GM23338 (cell line): ENCODE data around the gene ABCF1. TPM values are rescaled to one million over a fixed set of nuclear protein-coding genes. Genes with fewer than 3 reads are reported as not detected.

Source experiments
- CREB1 ChIP-seq: fragments of 250-450 bp; sonication (Bioruptor Pico); IDR thresholded peaks from 2 replicates; pipeline ENCODE4 v1.5.0; 2020; ENCODE audit warnings: low read depth, mild to moderate bottlenecking, moderate library complexity
- EZH2 ChIP-seq: fragments of 200-600 bp; sonication (generic); IDR thresholded peaks from one replicate; pipeline ENCODE4 v1.8.0; 2017; ENCODE audit warnings: antibody characterized with exemption, mild to moderate bottlenecking, low read depth; ENCODE audit not compliant: unreplicated experiment
- JUNB ChIP-seq: IDR thresholded peaks from one replicate; pipeline ENCODE4 v1.6.1; 2016; ENCODE audit warnings: antibody characterized with exemption; ENCODE audit not compliant: unreplicated experiment
- STAT1 ChIP-seq: IDR thresholded peaks from one replicate; pipeline ENCODE4 v1.6.1; 2016; ENCODE audit warnings: antibody characterized with exemption; ENCODE audit not compliant: unreplicated experiment
- polyA plus RNA-seq: library from polyadenylated mRNA; unstranded; fragments of >200 nt; fragmentation: Nextera tagmentation; extraction: Ambion mirVana; gene quantifications from 2 replicates; pipeline ENCODE4 v1.2.1, GENCODE V29; 2016
- total RNA-seq: library from RNA; depleted of rRNA; stranded (reverse); fragments of >200 nt; shearing (Covaris generic); gene quantifications from 2 replicates; pipeline ENCODE4 v1.2.3, GENCODE V29; 2014
- TF ChIP-seq, protein P1 (sequence below): fragments of 250-450 bp; sonication (Bioruptor Pico); IDR thresholded peaks from 2 replicates; pipeline ENCODE4 v1.5.0; 2020; ENCODE audit warnings: mild to moderate bottlenecking, moderate library complexity
- TF ChIP-seq, protein P2 (sequence below): IDR thresholded peaks from one replicate; pipeline ENCODE4 v1.6.1; 2018; ENCODE audit warnings: antibody characterized with exemption; ENCODE audit not compliant: unreplicated experiment
- TF ChIP-seq, protein P3 (sequence below): IDR thresholded peaks from 2 replicates; pipeline ENCODE4 v1.6.1; 2016; ENCODE audit warnings: antibody characterized with exemption

The ABCF1 gene
- total and polyA plus RNA-seq, 2 experiments from 2014 or later = 92.6 to 244 TPM

DNA sequence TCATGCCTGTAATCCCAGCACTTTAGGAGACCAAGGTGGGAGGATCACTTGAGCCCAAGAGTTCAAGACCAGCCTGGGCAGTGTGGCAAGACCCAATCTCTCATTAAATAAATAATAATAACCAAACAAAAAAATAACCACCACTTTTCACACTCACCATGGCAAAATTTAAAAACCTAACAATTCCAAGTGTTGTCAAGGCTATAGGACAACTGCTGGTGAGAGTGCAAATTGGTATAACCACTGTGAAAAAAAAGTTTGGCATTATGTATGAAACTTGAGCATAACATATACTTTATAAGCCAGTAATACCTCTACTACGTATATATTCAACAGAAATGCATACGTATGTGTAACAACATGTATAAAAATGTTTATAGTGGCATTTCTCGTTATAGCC lies 10.3 kb upstream of the ABCF1 start (continued):
- TF ChIP-seq, protein P1, sequence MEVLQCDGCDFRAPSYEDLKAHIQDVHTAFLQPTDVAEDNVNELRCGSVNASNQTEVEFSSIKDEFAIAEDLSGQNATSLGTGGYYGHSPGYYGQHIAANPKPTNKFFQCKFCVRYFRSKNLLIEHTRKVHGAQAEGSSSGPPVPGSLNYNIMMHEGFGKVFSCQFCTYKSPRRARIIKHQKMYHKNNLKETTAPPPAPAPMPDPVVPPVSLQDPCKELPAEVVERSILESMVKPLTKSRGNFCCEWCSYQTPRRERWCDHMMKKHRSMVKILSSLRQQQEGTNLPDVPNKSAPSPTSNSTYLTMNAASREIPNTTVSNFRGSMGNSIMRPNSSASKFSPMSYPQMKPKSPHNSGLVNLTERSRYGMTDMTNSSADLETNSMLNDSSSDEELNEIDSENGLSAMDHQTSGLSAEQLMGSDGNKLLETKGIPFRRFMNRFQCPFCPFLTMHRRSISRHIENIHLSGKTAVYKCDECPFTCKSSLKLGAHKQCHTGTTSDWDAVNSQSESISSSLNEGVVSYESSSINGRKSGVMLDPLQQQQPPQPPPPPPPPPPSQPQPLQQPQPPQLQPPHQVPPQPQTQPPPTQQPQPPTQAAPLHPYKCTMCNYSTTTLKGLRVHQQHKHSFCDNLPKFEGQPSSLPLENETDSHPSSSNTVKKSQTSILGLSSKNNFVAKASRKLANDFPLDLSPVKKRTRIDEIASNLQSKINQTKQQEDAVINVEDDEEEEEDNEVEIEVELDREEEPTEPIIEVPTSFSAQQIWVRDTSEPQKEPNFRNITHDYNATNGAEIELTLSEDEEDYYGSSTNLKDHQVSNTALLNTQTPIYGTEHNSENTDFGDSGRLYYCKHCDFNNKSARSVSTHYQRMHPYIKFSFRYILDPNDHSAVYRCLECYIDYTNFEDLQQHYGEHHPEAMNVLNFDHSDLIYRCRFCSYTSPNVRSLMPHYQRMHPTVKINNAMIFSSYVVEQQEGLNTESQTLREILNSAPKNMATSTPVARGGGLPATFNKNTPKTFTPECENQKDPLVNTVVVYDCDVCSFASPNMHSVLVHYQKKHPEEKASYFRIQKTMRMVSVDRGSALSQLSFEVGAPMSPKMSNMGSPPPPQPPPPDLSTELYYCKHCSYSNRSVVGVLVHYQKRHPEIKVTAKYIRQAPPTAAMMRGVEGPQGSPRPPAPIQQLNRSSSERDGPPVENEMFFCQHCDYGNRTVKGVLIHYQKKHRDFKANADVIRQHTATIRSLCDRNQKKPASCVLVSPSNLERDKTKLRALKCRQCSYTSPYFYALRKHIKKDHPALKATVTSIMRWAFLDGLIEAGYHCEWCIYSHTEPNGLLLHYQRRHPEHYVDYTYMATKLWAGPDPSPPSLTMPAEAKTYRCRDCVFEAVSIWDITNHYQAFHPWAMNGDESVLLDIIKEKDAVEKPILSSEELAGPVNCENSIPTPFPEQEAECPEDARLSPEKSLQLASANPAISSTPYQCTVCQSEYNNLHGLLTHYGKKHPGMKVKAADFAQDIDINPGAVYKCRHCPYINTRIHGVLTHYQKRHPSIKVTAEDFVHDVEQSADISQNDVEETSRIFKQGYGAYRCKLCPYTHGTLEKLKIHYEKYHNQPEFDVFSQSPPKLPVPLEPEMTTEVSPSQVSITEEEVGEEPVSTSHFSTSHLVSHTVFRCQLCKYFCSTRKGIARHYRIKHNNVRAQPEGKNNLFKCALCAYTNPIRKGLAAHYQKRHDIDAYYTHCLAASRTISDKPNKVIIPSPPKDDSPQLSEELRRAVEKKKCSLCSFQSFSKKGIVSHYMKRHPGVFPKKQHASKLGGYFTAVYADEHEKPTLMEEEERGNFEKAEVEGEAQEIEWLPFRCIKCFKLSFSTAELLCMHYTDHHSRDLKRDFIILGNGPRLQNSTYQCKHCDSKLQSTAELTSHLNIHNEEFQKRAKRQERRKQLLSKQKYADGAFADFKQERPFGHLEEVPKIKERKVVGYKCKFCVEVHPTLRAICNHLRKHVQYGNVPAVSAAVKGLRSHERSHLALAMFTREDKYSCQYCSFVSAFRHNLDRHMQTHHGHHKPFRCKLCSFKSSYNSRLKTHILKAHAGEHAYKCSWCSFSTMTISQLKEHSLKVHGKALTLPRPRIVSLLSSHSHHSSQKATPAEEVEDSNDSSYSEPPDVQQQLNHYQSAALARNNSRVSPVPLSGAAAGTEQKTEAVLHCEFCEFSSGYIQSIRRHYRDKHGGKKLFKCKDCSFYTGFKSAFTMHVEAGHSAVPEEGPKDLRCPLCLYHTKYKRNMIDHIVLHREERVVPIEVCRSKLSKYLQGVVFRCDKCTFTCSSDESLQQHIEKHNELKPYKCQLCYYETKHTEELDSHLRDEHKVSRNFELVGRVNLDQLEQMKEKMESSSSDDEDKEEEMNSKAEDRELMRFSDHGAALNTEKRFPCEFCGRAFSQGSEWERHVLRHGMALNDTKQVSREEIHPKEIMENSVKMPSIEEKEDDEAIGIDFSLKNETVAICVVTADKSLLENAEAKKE (CRISPR knock-in tag) = no peak
- TF ChIP-seq, protein P2, sequence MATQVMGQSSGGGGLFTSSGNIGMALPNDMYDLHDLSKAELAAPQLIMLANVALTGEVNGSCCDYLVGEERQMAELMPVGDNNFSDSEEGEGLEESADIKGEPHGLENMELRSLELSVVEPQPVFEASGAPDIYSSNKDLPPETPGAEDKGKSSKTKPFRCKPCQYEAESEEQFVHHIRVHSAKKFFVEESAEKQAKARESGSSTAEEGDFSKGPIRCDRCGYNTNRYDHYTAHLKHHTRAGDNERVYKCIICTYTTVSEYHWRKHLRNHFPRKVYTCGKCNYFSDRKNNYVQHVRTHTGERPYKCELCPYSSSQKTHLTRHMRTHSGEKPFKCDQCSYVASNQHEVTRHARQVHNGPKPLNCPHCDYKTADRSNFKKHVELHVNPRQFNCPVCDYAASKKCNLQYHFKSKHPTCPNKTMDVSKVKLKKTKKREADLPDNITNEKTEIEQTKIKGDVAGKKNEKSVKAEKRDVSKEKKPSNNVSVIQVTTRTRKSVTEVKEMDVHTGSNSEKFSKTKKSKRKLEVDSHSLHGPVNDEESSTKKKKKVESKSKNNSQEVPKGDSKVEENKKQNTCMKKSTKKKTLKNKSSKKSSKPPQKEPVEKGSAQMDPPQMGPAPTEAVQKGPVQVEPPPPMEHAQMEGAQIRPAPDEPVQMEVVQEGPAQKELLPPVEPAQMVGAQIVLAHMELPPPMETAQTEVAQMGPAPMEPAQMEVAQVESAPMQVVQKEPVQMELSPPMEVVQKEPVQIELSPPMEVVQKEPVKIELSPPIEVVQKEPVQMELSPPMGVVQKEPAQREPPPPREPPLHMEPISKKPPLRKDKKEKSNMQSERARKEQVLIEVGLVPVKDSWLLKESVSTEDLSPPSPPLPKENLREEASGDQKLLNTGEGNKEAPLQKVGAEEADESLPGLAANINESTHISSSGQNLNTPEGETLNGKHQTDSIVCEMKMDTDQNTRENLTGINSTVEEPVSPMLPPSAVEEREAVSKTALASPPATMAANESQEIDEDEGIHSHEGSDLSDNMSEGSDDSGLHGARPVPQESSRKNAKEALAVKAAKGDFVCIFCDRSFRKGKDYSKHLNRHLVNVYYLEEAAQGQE = no peak
- TF ChIP-seq JUNB (no peak), STAT1 (no peak), CREB1 (CRISPR knock-in tag) (no peak), EZH2 (no peak)
- TF ChIP-seq, protein P3, sequence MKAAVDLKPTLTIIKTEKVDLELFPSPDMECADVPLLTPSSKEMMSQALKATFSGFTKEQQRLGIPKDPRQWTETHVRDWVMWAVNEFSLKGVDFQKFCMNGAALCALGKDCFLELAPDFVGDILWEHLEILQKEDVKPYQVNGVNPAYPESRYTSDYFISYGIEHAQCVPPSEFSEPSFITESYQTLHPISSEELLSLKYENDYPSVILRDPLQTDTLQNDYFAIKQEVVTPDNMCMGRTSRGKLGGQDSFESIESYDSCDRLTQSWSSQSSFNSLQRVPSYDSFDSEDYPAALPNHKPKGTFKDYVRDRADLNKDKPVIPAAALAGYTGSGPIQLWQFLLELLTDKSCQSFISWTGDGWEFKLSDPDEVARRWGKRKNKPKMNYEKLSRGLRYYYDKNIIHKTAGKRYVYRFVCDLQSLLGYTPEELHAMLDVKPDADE = no peak
